Measurements from ENCODE around the gene AQP12B. TPM values are rescaled to one million over a fixed set of nuclear protein-coding genes. Genes with fewer than 3 reads are reported as not detected.
A peak's percentile ranks its signal among the peaks of the same experiment; 100 is the strongest.

The AQP12B gene
- total RNA-seq, 2 experiments from 2014 or later = not detected

DNA sequence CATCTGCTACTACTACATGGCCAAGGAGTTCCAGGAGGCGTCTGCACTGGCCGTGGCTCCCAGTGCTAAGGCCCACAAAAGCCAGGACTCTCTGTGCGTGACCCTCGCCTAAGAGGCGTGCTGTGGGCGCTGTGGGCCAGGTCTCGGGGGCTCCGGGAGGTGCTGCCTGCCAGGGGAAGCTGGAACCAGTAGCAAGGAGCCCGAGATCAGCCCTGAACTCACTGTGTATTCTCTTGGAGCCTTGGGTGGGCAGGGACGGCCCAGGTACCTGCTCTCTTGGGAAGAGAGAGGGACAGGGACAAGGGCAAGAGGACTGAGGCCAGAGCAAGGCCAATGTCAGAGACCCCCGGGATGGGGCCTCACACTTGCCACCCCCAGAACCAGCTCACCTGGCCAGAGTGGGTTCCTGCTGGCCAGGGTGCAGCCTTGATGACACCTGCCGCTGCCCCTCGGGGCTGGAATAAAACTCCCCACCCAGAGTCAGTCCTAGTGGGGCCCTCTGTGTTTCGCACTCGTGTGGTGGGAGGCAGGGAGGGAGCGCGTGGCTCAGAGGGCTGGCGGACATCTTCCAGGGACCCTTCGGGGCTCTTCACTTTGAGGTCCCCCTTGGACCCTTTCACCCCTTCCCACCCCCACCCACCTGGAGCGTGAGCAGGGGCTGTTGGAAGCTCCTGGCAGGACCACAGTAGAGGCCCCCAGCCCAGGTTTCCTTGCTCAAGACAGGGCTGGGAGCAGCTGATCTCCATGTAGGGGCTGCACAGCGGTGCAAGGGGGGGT, 51.7 kb downstream of the AQP12B start:
- H3K4me1 Mint-ChIP-seq = peaks cover 12% of the 10 kb centered on the region
- DNase-seq = no peak
- peaks cover 8% of the 10 kb centered on the region for H3K36me3 Mint-ChIP-seq
- no peaks in the 10 kb centered on the region for H3K27me3 Mint-ChIP-seq
- no peak overlapping the region for H3K4me3 Mint-ChIP-seq
- peaks cover 14% of the 10 kb centered on the region for H3K9me3 Mint-ChIP-seq
- no peak overlapping the region for H3K27ac Mint-ChIP-seq

- DNase-seq = no peak
- H3K4me1 Mint-ChIP-seq = peaks cover 19% of the 10 kb centered on the region
- H3K27me3 Mint-ChIP-seq = no peaks in the 10 kb centered on the region
- peaks cover 14% of the 10 kb centered on the region for H3K9me3 Mint-ChIP-seq
- H3K27ac Mint-ChIP-seq = no peak overlapping the region
- H3K36me3 Mint-ChIP-seq = peaks cover 8% of the 10 kb centered on the region
- no peak overlapping the region for H3K4me3 Mint-ChIP-seq
Observed at GRCh38 chr2:240629968-240630770, 52.5 kb downstream of the AQP12B start.

GRCh38 chr2:240629619-240629967, 53.1 kb downstream of the AQP12B start:
- DNase-seq = no peak
- no peaks in the 10 kb centered on the region for H3K27me3 Mint-ChIP-seq
- H3K4me1 Mint-ChIP-seq = peaks cover 24% of the 10 kb centered on the region
- H3K9me3 Mint-ChIP-seq = peaks cover 12% of the 10 kb centered on the region
- peaks cover 8% of the 10 kb centered on the region for H3K36me3 Mint-ChIP-seq
- H3K4me3 Mint-ChIP-seq = no peak overlapping the region
- no peak overlapping the region for H3K27ac Mint-ChIP-seq

DNA sequence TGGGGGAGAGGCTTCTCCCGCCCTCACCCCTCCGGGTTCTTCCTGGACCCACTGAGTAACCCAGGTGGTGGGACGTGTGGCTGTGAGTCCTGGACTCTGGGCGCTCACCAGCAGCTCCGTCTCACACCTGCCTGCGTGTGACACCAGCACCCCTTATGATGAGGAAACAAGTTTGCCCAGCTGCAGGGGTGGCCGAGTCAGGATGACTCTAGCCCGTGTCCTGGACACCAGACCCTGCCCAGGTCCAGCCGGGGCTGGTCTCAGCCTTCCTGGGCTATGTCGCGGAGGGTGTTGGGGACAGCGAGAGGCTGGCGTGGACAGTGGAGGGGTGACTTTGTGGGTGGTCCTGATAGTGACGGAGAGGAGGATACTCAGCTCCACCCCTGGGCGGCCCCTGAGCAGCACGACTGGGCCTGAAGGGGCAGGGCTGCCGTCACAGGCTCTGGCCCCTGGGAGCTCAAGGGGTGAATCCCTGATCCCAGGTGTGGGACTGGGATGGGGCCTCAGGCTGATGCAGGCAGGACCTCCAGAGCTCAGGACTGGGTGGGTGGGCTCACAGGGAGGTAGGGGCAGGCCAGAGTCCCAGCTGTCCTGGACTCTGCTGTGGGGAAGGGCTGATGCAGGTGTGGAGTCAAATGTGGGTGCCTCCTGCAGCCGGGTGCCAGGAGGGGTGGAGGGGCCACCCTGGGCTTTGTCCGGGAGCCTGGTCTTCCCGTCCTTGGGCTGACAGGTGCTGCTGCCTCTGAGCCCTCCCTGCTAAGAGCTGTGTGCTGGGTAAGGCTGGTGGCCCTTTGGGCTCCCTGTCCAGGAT, 53.7 kb downstream of the AQP12B start:
- peaks cover 8% of the 10 kb centered on the region for H3K36me3 Mint-ChIP-seq
- peaks cover 29% of the 10 kb centered on the region for H3K4me1 Mint-ChIP-seq
- H3K27me3 Mint-ChIP-seq = no peaks in the 10 kb centered on the region
- no peak overlapping the region for H3K4me3 Mint-ChIP-seq
- no peak overlapping the region for H3K27ac Mint-ChIP-seq
- DNase-seq = no peak
- peaks cover 10% of the 10 kb centered on the region for H3K9me3 Mint-ChIP-seq

DNA sequence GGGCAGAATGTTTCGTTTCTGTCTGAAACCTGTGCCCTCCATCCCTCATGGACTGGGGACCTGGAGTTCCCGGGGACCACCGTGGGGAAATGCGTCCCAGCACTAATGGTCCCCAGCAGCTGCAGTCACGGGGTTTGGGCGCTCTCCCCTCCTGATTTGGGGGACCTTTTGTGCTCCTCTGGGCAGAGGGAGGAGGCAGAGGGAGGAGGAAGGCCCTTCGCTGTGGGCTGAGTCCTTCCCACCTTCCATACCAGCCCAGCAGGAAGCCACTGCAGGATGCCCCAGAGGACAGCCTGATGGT, 54.2 kb downstream of the AQP12B start:
- Mint-ChIP-seq H3K27me3 (no peaks in the 10 kb centered on the region), H3K36me3 (peaks cover 6% of the 10 kb centered on the region), H3K4me1 (peaks cover 32% of the 10 kb centered on the region), H3K9me3 (peaks cover 6% of the 10 kb centered on the region), H3K27ac (no peak overlapping the region), H3K4me3 (no peak overlapping the region)
- no peak for DNase-seq

GRCh38 chr2:240627736-240628506, 54.8 kb downstream of the AQP12B start:
- H3K4me1 Mint-ChIP-seq = peaks cover 36% of the 10 kb centered on the region
- H3K9me3 Mint-ChIP-seq = peaks cover under 1% of the 10 kb centered on the region
- H3K27me3 Mint-ChIP-seq = no peaks in the 10 kb centered on the region
- H3K36me3 Mint-ChIP-seq = peaks cover under 1% of the 10 kb centered on the region
- no peak overlapping the region for H3K27ac Mint-ChIP-seq
- H3K4me3 Mint-ChIP-seq = no peak overlapping the region
- DNase-seq = no peak

- peaks cover 45% of the 10 kb centered on the region for H3K4me1 Mint-ChIP-seq
Observed at GRCh38 chr2:240626531-240627300, 56.0 kb downstream of the AQP12B start.

More at GRCh38 chr2:240626531-240627300, 56.0 kb downstream of the AQP12B start:
- Mint-ChIP-seq H3K27ac (peak overlapping the region; percentile 83), H3K36me3 (no peaks in the 10 kb centered on the region), H3K4me3 (peak overlapping the region; percentile 63), H3K27me3 (no peaks in the 10 kb centered on the region), H3K9me3 (no peaks in the 10 kb centered on the region)
- peak; percentile 55 for DNase-seq

Other genes starting within 250 kb of the AQP12B start
- gene GPC1, start 247.2 kb downstream of the AQP12B start, total RNA-seq = 1 to 10 TPM in 1 of 2 experiments, under 1 TPM in 1; 0.64 to 1.3 TPM
- 10 to 100 TPM; 13.3 to 15.9 TPM for gene ANKMY1, start 124.9 kb downstream of the AQP12B start, total RNA-seq
- gene DUSP28, start 122.5 kb downstream of the AQP12B start, total RNA-seq = 1 to 10 TPM; 6.7 to 6.9 TPM
- 10 to 100 TPM; 33.8 to 37.2 TPM for gene RNPEPL1, start 114.4 kb downstream of the AQP12B start, total RNA-seq
- gene CAPN10, start 96.2 kb downstream of the AQP12B start, total RNA-seq = 10 to 100 TPM; 30.1 to 32.3 TPM
- 1 to 10 TPM; 7.6 to 7.8 TPM for gene GPR35, start 57.4 kb downstream of the AQP12B start, total RNA-seq
- not detected for gene AQP12A, start 9.0 kb upstream of the AQP12B start, total RNA-seq
- gene KIF1A, start 137.3 kb upstream of the AQP12B start, total RNA-seq = 1 to 10 TPM; 7.7 to 8.2 TPM
- not detected for gene AGXT, start 185.9 kb upstream of the AQP12B start, total RNA-seq
- not detected for gene MAB21L4, start 213.3 kb upstream of the AQP12B start, total RNA-seq
- gene CROCC2, start 223.5 kb upstream of the AQP12B start, total RNA-seq = not detected

All from activated naive CD8-positive, alpha-beta T cell treated with anti-CD3 and anti-CD28 coated beads for 36 hours (primary cell).